HepG2 (cell line): ENCODE data around the gene NIPAL4.

Experiments
- CTCF ChIP-seq: sonication (generic); formaldehyde crosslinking; IDR thresholded peaks from 2 replicates; pipeline ENCODE4 v1.5.0; 2020; ENCODE audit warnings: mild to moderate bottlenecking, missing genetic modification reagents, moderate library complexity
- FOXA3 ChIP-seq: IDR thresholded peaks from 2 replicates; pipeline ENCODE4 v1.6.1; 2016; ENCODE audit warnings: missing genetic modification reagents, missing compliant biosample characterization
- IRF2 ChIP-seq: IDR thresholded peaks from 2 replicates; pipeline ENCODE4 v1.6.1; 2018; ENCODE audit warnings: missing genetic modification reagents, missing compliant biosample characterization
- JUNB ChIP-seq: sonication (generic); formaldehyde crosslinking; IDR thresholded peaks from 2 replicates; pipeline ENCODE4 v1.8.0; 2022; ENCODE audit warnings: missing genetic modification reagents, mild to moderate bottlenecking, borderline replicate concordance
- KLF9 ChIP-seq: IDR thresholded peaks from 2 replicates; pipeline ENCODE4 v1.6.1; 2016; ENCODE audit warnings: low read depth
- PATZ1 ChIP-seq: sonication (generic); formaldehyde crosslinking; IDR thresholded peaks from 2 replicates; pipeline ENCODE4 v1.4.0; 2020; ENCODE audit warnings: missing genetic modification reagents
- POLR2A ChIP-seq, 2 experiments: IDR thresholded peaks; 2 replicates each; pipeline ENCODE4 v1.6.1; 2011; ENCODE audit warnings: low read depth in 2 of 2, low read length in 2 of 2, mild to moderate bottlenecking in 1 of 2, moderate library complexity in 1 of 2; ENCODE audit not compliant: insufficient read depth in 1 of 2
- RXRB ChIP-seq: IDR thresholded peaks from 2 replicates; pipeline ENCODE4 v1.6.1; 2016; ENCODE audit warnings: borderline replicate concordance, missing genetic modification reagents, missing compliant biosample characterization
- ZFP37 ChIP-seq: sonication (generic); formaldehyde crosslinking; IDR thresholded peaks from 2 replicates; pipeline ENCODE4 v1.4.0; 2020; ENCODE audit warnings: missing genetic modification reagents, borderline replicate concordance
- ZNF773 ChIP-seq: sonication (generic); formaldehyde crosslinking; IDR thresholded peaks from 2 replicates; pipeline ENCODE4 v1.4.0; 2020; ENCODE audit warnings: missing genetic modification reagents, borderline replicate concordance
- TF ChIP-seq, protein P1 (sequence below): IDR thresholded peaks from 2 replicates; pipeline ENCODE4 v1.6.1; 2012; ENCODE audit warnings: low read length, improper control_type of control experiment

DNA sequence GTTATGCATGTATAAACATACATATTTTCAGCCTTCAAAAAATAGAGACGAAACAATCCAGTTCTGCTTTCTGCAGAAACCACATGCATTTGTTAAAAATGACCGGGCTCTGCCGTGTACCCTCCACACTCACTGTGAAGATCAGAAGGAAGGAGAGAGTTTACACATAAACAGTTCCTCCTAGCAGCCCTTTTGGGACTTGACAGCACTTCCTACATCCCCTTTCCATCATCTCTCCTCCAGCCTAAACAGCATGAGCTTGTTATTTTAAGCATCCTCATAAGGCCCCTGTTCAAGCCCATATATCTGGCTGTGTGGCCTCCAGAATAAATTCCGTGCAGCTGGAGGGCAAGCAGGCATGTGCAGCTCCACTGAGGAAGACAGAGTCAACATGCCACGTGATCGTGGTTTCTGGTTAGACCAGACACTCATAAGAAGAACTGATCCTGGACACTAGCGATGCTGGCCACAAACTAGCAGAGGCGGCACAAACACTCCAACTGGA, 42.2 kb downstream of the NIPAL4 start:
- TF ChIP-seq ZNF773 (CRISPR knock-in tag) (no peak), JUNB (CRISPR knock-in tag) (no peak), CTCF (CRISPR knock-in tag) (no peak), RXRB (no peak), KLF9 (CRISPR knock-in tag) (no peak), ZFP37 (CRISPR knock-in tag) (no peak), FOXA3 (CRISPR knock-in tag) (no peak), IRF2 (CRISPR knock-in tag) (no peak), POLR2A (IDR thresholded peaks at IDR 0.05; ENCODE audit: insufficient read depth in 1 of 2, low read depth in 2 of 2, low read length in 2 of 2) (no peak), PATZ1 (CRISPR knock-in tag) (no peak)
- TF ChIP-seq, protein P1, sequence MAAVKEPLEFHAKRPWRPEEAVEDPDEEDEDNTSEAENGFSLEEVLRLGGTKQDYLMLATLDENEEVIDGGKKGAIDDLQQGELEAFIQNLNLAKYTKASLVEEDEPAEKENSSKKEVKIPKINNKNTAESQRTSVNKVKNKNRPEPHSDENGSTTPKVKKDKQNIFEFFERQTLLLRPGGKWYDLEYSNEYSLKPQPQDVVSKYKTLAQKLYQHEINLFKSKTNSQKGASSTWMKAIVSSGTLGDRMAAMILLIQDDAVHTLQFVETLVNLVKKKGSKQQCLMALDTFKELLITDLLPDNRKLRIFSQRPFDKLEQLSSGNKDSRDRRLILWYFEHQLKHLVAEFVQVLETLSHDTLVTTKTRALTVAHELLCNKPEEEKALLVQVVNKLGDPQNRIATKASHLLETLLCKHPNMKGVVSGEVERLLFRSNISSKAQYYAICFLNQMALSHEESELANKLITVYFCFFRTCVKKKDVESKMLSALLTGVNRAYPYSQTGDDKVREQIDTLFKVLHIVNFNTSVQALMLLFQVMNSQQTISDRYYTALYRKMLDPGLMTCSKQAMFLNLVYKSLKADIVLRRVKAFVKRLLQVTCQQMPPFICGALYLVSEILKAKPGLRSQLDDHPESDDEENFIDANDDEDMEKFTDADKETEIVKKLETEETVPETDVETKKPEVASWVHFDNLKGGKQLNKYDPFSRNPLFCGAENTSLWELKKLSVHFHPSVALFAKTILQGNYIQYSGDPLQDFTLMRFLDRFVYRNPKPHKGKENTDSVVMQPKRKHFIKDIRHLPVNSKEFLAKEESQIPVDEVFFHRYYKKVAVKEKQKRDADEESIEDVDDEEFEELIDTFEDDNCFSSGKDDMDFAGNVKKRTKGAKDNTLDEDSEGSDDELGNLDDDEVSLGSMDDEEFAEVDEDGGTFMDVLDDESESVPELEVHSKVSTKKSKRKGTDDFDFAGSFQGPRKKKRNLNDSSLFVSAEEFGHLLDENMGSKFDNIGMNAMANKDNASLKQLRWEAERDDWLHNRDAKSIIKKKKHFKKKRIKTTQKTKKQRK: no peak
